ENCODE data around the gene MAPK1.
A peak's percentile ranks its signal among the peaks of the same experiment; 100 is the strongest.

Gene MAPK1

GRCh38 chr22:21778705-21779363 lies 88.6 kb downstream of the MAPK1 start:
- Histone ChIP-seq H3K4me1 (ENCODE audit: control insufficient read depth, low read depth, low read length) (no peaks in the 10 kb centered on the region), H2BK5ac (ENCODE audit: low read length) (no peak overlapping the region), H2AK5ac (ENCODE audit: low read length) (no peak overlapping the region), H2BK120ac (ENCODE audit: low read depth, low read length) (no peak overlapping the region), H3K27me3 (ENCODE audit: insufficient read depth, low read length, poor library complexity) (no peaks in the 10 kb centered on the region), H3K4ac (ENCODE audit: low read depth, low read length) (no peak overlapping the region), H3K18ac (ENCODE audit: low read length) (no peak overlapping the region), H3K56ac (ENCODE audit: low read length) (no peak overlapping the region), H3K27ac (ENCODE audit: low read depth, low read length) (no peak overlapping the region), H2BK15ac (replicated peaks; ENCODE audit: low read depth) (no peak overlapping the region), H3K23ac (ENCODE audit: low read length) (no peak overlapping the region), H3K79me2 (ENCODE audit: control insufficient read depth, insufficient read depth, low read length) (no peaks in the 10 kb centered on the region), H4K8ac (ENCODE audit: low read depth, low read length) (no peak overlapping the region), H3K9ac (ENCODE audit: low read length) (no peak overlapping the region), H3K4me3 (ENCODE audit: low read length) (no peak overlapping the region), H4K5ac (ENCODE audit: low read length) (no peak overlapping the region), H3K4me2 (ENCODE audit: low read length) (no peak overlapping the region), H3K36me3 (ENCODE audit: control insufficient read depth, insufficient read depth, low read length) (peaks cover 5% of the 10 kb centered on the region), H3K79me1 (ENCODE audit: low read length) (peaks cover 2% of the 10 kb centered on the region)
- DNase-seq = peak; percentile 41
- no CpG with 5 or more reads among the region's 4 CpGs for WGBS (ENCODE audit: extremely low coverage, insufficient coverage, low lambda C conversion rate)

GRCh38 chr22:21771631-21771976 lies 95.8 kb downstream of the MAPK1 start:
- H2BK120ac ChIP-seq (ENCODE audit: low read depth, low read length) = no peak overlapping the region
- no peak overlapping the region for H3K27ac ChIP-seq (ENCODE audit: low read depth, low read length)
- no peaks in the 10 kb centered on the region for H3K79me2 ChIP-seq (ENCODE audit: control insufficient read depth, insufficient read depth, low read length)
- no peak overlapping the region for H3K4me3 ChIP-seq (ENCODE audit: low read length)
- H3K4me1 ChIP-seq (ENCODE audit: control insufficient read depth, low read depth, low read length) = no peaks in the 10 kb centered on the region
- no peak overlapping the region for H3K18ac ChIP-seq (ENCODE audit: low read length)
- no peak for DNase-seq
- no peak overlapping the region for H2BK5ac ChIP-seq (ENCODE audit: low read length)
- no peaks in the 10 kb centered on the region for H3K27me3 ChIP-seq (ENCODE audit: insufficient read depth, low read length, poor library complexity)
- no peak overlapping the region for H3K9ac ChIP-seq (ENCODE audit: low read length)
- H3K56ac ChIP-seq (ENCODE audit: low read length) = no peak overlapping the region
- no peak overlapping the region for H2BK15ac ChIP-seq (replicated peaks; ENCODE audit: low read depth)
- H3K4ac ChIP-seq (ENCODE audit: low read depth, low read length) = no peak overlapping the region
- H3K79me1 ChIP-seq (ENCODE audit: low read length) = no peaks in the 10 kb centered on the region
- H3K4me2 ChIP-seq (ENCODE audit: low read length) = no peak overlapping the region
- no peak overlapping the region for H4K5ac ChIP-seq (ENCODE audit: low read length)
- no peak overlapping the region for H2AK5ac ChIP-seq (ENCODE audit: low read length)
- H4K8ac ChIP-seq (ENCODE audit: low read depth, low read length) = no peak overlapping the region
- no CpG with 5 or more reads among the region's 4 CpGs for WGBS (ENCODE audit: extremely low coverage, insufficient coverage, low lambda C conversion rate)
- no peak overlapping the region for H3K23ac ChIP-seq (ENCODE audit: low read length)
- peaks cover 16% of the 10 kb centered on the region for H3K36me3 ChIP-seq (ENCODE audit: control insufficient read depth, insufficient read depth, low read length)

- Histone ChIP-seq H3K36me3 (ENCODE audit: control insufficient read depth, insufficient read depth, low read length) (peaks cover 15% of the 10 kb centered on the region), H2BK120ac (ENCODE audit: low read depth, low read length) (no peak overlapping the region), H2BK15ac (replicated peaks; ENCODE audit: low read depth) (no peak overlapping the region), H3K4ac (ENCODE audit: low read depth, low read length) (no peak overlapping the region), H3K23ac (ENCODE audit: low read length) (no peak overlapping the region), H2BK5ac (ENCODE audit: low read length) (no peak overlapping the region), H3K27me3 (ENCODE audit: insufficient read depth, low read length, poor library complexity) (no peaks in the 10 kb centered on the region), H4K8ac (ENCODE audit: low read depth, low read length) (no peak overlapping the region), H3K79me1 (ENCODE audit: low read length) (no peaks in the 10 kb centered on the region), H2AK5ac (ENCODE audit: low read length) (no peak overlapping the region), H3K9ac (ENCODE audit: low read length) (no peak overlapping the region), H3K4me1 (ENCODE audit: control insufficient read depth, low read depth, low read length) (no peaks in the 10 kb centered on the region), H3K56ac (ENCODE audit: low read length) (no peak overlapping the region), H3K4me2 (ENCODE audit: low read length) (no peak overlapping the region), H3K4me3 (ENCODE audit: low read length) (no peak overlapping the region), H4K5ac (ENCODE audit: low read length) (no peak overlapping the region), H3K79me2 (ENCODE audit: control insufficient read depth, insufficient read depth, low read length) (no peaks in the 10 kb centered on the region), H3K18ac (ENCODE audit: low read length) (no peak overlapping the region), H3K27ac (ENCODE audit: low read depth, low read length) (no peak overlapping the region)
- WGBS (ENCODE audit: extremely low coverage, insufficient coverage, low lambda C conversion rate) = no CpG with 5 or more reads among the region's 1 CpG
- DNase-seq = no peak
Observed at GRCh38 chr22:21768435-21768834, 99.0 kb downstream of the MAPK1 start.

GRCh38 chr22:21766691-21767462 lies 100.6 kb downstream of the MAPK1 start:
- no peak overlapping the region for H3K9ac ChIP-seq (ENCODE audit: low read length)
- DNase-seq = no peak
- no peak overlapping the region for H3K56ac ChIP-seq (ENCODE audit: low read length)
- no peaks in the 10 kb centered on the region for H3K27me3 ChIP-seq (ENCODE audit: insufficient read depth, low read length, poor library complexity)
- no peak overlapping the region for H4K5ac ChIP-seq (ENCODE audit: low read length)
- H2BK15ac ChIP-seq (replicated peaks; ENCODE audit: low read depth) = no peak overlapping the region
- no peaks in the 10 kb centered on the region for H3K79me1 ChIP-seq (ENCODE audit: low read length)
- no peak overlapping the region for H3K4me2 ChIP-seq (ENCODE audit: low read length)
- H3K4ac ChIP-seq (ENCODE audit: low read depth, low read length) = no peak overlapping the region
- no peak overlapping the region for H3K18ac ChIP-seq (ENCODE audit: low read length)
- no peak overlapping the region for H3K4me3 ChIP-seq (ENCODE audit: low read length)
- no peak overlapping the region for H4K8ac ChIP-seq (ENCODE audit: low read depth, low read length)
- no peak overlapping the region for H2BK5ac ChIP-seq (ENCODE audit: low read length)
- no peak overlapping the region for H3K23ac ChIP-seq (ENCODE audit: low read length)
- no peak overlapping the region for H3K27ac ChIP-seq (ENCODE audit: low read depth, low read length)
- H3K4me1 ChIP-seq (ENCODE audit: control insufficient read depth, low read depth, low read length) = no peaks in the 10 kb centered on the region
- no peak overlapping the region for H2AK5ac ChIP-seq (ENCODE audit: low read length)
- peaks cover 16% of the 10 kb centered on the region for H3K36me3 ChIP-seq (ENCODE audit: control insufficient read depth, insufficient read depth, low read length)
- no peak overlapping the region for H2BK120ac ChIP-seq (ENCODE audit: low read depth, low read length)
- no peaks in the 10 kb centered on the region for H3K79me2 ChIP-seq (ENCODE audit: control insufficient read depth, insufficient read depth, low read length)
- WGBS (ENCODE audit: extremely low coverage, insufficient coverage, low lambda C conversion rate) = no CpG with 5 or more reads among the region's 15 CpGs

GRCh38 chr22:21765909-21766529 lies 101.4 kb downstream of the MAPK1 start:
- Histone ChIP-seq H3K79me1 (ENCODE audit: low read length) (no peaks in the 10 kb centered on the region), H2BK5ac (ENCODE audit: low read length) (no peak overlapping the region), H3K36me3 (ENCODE audit: control insufficient read depth, insufficient read depth, low read length) (peaks cover 15% of the 10 kb centered on the region), H3K23ac (ENCODE audit: low read length) (no peak overlapping the region), H2BK15ac (replicated peaks; ENCODE audit: low read depth) (no peak overlapping the region), H3K9ac (ENCODE audit: low read length) (no peak overlapping the region), H3K4me2 (ENCODE audit: low read length) (no peak overlapping the region), H3K4ac (ENCODE audit: low read depth, low read length) (no peak overlapping the region), H3K4me1 (ENCODE audit: control insufficient read depth, low read depth, low read length) (no peaks in the 10 kb centered on the region), H4K8ac (ENCODE audit: low read depth, low read length) (no peak overlapping the region), H3K27me3 (ENCODE audit: insufficient read depth, low read length, poor library complexity) (no peaks in the 10 kb centered on the region), H3K56ac (ENCODE audit: low read length) (no peak overlapping the region), H3K18ac (ENCODE audit: low read length) (no peak overlapping the region), H3K27ac (ENCODE audit: low read depth, low read length) (no peak overlapping the region), H3K79me2 (ENCODE audit: control insufficient read depth, insufficient read depth, low read length) (no peaks in the 10 kb centered on the region), H2AK5ac (ENCODE audit: low read length) (no peak overlapping the region), H3K4me3 (ENCODE audit: low read length) (no peak overlapping the region), H2BK120ac (ENCODE audit: low read depth, low read length) (no peak overlapping the region), H4K5ac (ENCODE audit: low read length) (no peak overlapping the region)
- no CpG with 5 or more reads among the region's 11 CpGs for WGBS (ENCODE audit: extremely low coverage, insufficient coverage, low lambda C conversion rate)
- DNase-seq = no peak

Measured in mesendoderm (in vitro differentiated cells).